HTR-8/SVneo (cell line): Measurements from ENCODE around the gene ARHGAP6.
"Not testable (repeated sequence)": the region's sequence is repeated elsewhere in the genome, so short reads cannot be mapped to it uniquely, and the experiment has no call there.

Experiments
- DNase-seq: peaks from one replicate; pipeline ENCODE4 v3.0.0; 2011; ENCODE audit warnings: low spot score, mixed read lengths; ENCODE audit not compliant: insufficient read length
- FAIRE-seq: peaks from 2 replicates; lab custom pipeline; 2011; peaks lifted over from hg19 to GRCh38; lab: Jason Lieb, UNC

ARHGAP6 gene

GRCh38 chrX:11533199-11533651, 132.5 kb downstream of the ARHGAP6 start:
- FAIRE-seq, result no peak

GRCh38 chrX:11532291-11533078, 133.2 kb downstream of the ARHGAP6 start:
- DNase-seq (no peak), FAIRE-seq (no peak)

More at GRCh38 chrX:11533199-11533651, 132.5 kb downstream of the ARHGAP6 start:
- DNase-seq, result peak; percentile 35

- DNase-seq (no peak), FAIRE-seq (no peak)
These were observed 134.5 kb downstream of the ARHGAP6 start for GRCh38 chrX:11531226-11531625.

GRCh38 chrX:11530621-11531020, 135.1 kb downstream of the ARHGAP6 start:
- no peak for DNase-seq

GRCh38 chrX:11528623-11529022, 137.1 kb downstream of the ARHGAP6 start:
- DNase-seq (no peak), FAIRE-seq (no peak)

More at GRCh38 chrX:11530621-11531020, 135.1 kb downstream of the ARHGAP6 start:
- FAIRE-seq, result no peak

- no peak for DNase-seq
- no peak for FAIRE-seq
These were observed 140.0 kb downstream of the ARHGAP6 start for GRCh38 chrX:11525685-11526084.

GRCh38 chrX:11519234-11519633, 146.5 kb downstream of the ARHGAP6 start:
- not testable (repeated sequence) for DNase-seq, FAIRE-seq

- FAIRE-seq (no peak), DNase-seq (no peak)
These were observed 155.9 kb downstream of the ARHGAP6 start for GRCh38 chrX:11509786-11510185.

- no peak for FAIRE-seq
- DNase-seq, result no peak
These were observed 161.5 kb downstream of the ARHGAP6 start for GRCh38 chrX:11504234-11504633.

- FAIRE-seq (no peak), DNase-seq (peak; percentile 2)
These were observed 166.4 kb downstream of the ARHGAP6 start for GRCh38 chrX:11499076-11500044.

- DNase-seq, FAIRE-seq: not testable (repeated sequence)
These were observed 174.3 kb downstream of the ARHGAP6 start for GRCh38 chrX:11491375-11491774.

GRCh38 chrX:11484290-11484689, 181.4 kb downstream of the ARHGAP6 start:
- DNase-seq (no peak), FAIRE-seq (no peak)

- DNase-seq (no peak), FAIRE-seq (no peak)
These were observed 184.7 kb downstream of the ARHGAP6 start for GRCh38 chrX:11481035-11481434.

GRCh38 chrX:11480626-11481025, 185.1 kb downstream of the ARHGAP6 start:
- DNase-seq (no peak), FAIRE-seq (no peak)

GRCh38 chrX:11478911-11479310, 186.8 kb downstream of the ARHGAP6 start:
- no peak for DNase-seq

GRCh38 chrX:11478026-11478425, 187.7 kb downstream of the ARHGAP6 start:
- FAIRE-seq (no peak), DNase-seq (no peak)

More at GRCh38 chrX:11478911-11479310, 186.8 kb downstream of the ARHGAP6 start:
- no peak for FAIRE-seq

- FAIRE-seq (no peak), DNase-seq (no peak)
These were observed 191.1 kb downstream of the ARHGAP6 start for GRCh38 chrX:11474576-11474975.

GRCh38 chrX:11474021-11474420, 191.7 kb downstream of the ARHGAP6 start:
- no peak for DNase-seq
- FAIRE-seq, result no peak

- no peak for DNase-seq
- FAIRE-seq, result no peak
These were observed 192.8 kb downstream of the ARHGAP6 start for GRCh38 chrX:11472879-11473278.

GRCh38 chrX:11472381-11472780, 193.3 kb downstream of the ARHGAP6 start:
- FAIRE-seq (no peak), DNase-seq (no peak)
